ENCODE measurements around the gene MAML3. TPM values are rescaled to one million over a fixed set of nuclear protein-coding genes. Genes with fewer than 3 reads are reported as not detected.

Gene MAML3
- total RNA-seq, 1 donor from 2014 or later = 8.0 TPM

DNA sequence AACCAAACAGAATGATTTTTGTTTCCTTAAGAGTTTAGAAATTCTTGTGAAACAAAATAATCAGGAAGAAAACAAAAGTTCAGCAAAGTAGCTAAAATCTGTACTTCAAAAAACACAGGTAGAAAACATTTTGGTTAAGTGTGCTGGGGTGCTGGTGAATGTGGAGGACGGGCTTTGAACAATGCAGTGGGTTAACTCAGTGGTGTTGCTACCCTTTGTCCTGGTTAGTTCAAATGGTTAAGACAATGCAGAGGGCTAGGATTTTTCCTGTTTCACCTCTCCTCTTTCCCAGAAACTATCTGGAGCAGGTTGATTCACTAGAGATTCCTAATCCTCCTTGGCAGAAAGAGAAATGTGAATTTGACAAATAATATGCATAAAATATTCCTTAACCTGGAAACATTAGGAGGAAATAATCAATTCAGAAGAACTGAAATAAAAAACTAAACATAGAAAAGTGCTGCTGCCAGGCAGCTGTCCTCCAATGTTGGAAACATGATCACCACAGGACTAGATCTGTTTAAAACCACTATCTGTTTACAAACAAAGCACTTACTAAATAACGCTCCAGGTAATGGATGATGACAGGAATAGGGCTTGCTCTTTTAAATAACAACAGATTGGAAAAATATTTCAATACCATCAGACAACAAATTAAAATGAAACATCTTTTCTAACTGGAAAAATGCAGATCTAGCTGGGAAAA is 148.9 kb downstream of the MAML3 start:
- TF ChIP-seq, protein P1, sequence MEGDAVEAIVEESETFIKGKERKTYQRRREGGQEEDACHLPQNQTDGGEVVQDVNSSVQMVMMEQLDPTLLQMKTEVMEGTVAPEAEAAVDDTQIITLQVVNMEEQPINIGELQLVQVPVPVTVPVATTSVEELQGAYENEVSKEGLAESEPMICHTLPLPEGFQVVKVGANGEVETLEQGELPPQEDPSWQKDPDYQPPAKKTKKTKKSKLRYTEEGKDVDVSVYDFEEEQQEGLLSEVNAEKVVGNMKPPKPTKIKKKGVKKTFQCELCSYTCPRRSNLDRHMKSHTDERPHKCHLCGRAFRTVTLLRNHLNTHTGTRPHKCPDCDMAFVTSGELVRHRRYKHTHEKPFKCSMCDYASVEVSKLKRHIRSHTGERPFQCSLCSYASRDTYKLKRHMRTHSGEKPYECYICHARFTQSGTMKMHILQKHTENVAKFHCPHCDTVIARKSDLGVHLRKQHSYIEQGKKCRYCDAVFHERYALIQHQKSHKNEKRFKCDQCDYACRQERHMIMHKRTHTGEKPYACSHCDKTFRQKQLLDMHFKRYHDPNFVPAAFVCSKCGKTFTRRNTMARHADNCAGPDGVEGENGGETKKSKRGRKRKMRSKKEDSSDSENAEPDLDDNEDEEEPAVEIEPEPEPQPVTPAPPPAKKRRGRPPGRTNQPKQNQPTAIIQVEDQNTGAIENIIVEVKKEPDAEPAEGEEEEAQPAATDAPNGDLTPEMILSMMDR (IDR thresholded peaks at IDR 0.05) = no peak
- Mint-ChIP-seq H3K4me1 (ENCODE audit: unreplicated experiment) (peaks cover 20% of the 10 kb centered on the region), H3K9me3 (ENCODE audit: unreplicated experiment) (no peaks in the 10 kb centered on the region)

DNA sequence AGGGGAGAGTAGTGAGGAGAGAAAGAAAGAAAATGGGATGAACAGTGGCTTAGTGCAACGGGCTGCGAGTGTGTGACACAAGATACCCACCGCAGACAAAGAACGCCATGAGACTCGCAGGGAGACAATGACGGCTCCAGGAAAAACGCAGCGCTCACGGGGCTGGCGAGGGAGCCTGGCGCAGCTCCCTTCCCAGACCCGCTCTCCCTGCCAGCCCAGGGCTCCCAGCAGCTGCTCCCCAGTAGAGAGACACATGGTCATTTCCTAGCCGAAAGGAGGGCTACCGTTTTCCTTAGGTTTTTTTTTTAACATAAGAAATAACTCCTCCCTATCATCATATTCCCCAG is 149.5 kb downstream of the MAML3 start:
- peaks cover 20% of the 10 kb centered on the region for H3K4me1 Mint-ChIP-seq (ENCODE audit: unreplicated experiment)
- DNase-seq (ENCODE audit: extremely low spot score, unreplicated experiment) = no peak

More for the DNA sequence above, 148.9 kb downstream of the MAML3 start:
- peak overlapping the region; percentile 67 for H3K4me3 Mint-ChIP-seq (ENCODE audit: unreplicated experiment)
- no peaks in the 10 kb centered on the region for H3K27me3 Mint-ChIP-seq (ENCODE audit: unreplicated experiment)
- H3K27ac Mint-ChIP-seq (ENCODE audit: unreplicated experiment) = peak overlapping the region; percentile 65
- no peak for DNase-seq (ENCODE audit: extremely low spot score, unreplicated experiment)
- no peaks in the 10 kb centered on the region for H3K36me3 Mint-ChIP-seq (ENCODE audit: unreplicated experiment)

DNA sequence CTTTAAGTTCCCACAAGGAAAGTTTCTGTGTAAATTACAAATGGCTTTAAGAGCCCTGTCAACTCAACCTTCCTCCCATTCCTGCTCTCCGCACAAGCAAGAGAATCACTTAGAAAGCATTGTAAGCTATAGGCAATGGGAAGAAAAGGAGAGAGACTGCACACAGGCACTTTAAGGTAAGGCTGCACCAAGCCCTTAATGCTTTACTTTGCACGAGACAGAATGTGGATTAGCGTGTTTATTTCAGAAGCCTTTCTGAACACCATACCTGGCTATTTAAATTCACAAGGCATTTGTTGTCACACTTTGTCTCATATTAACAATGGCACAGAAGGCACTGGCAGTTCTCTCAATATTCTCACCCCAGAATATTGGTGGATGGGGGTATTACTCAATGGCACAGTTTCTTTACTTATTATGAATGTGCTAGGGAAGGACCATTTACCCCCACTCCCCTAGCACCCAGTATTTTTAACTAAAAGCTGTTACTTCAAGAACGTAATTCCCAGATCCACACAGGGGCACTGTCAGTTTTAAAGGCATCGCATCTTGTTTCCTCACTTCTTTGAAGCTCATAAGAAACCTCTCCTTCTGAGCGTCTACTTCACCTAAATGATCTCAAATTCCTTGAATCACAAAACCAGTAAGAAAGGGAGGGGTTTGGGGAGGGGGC is 150.0 kb downstream of the MAML3 start:
- H3K4me1 Mint-ChIP-seq (ENCODE audit: unreplicated experiment) = peaks cover 20% of the 10 kb centered on the region
- no peak for DNase-seq (ENCODE audit: extremely low spot score, unreplicated experiment)
- H3K4me3 Mint-ChIP-seq (ENCODE audit: unreplicated experiment) = peak overlapping the region; percentile 67

More for the DNA sequence above, 149.5 kb downstream of the MAML3 start:
- Mint-ChIP-seq H3K4me3 (ENCODE audit: unreplicated experiment) (peak overlapping the region; percentile 67), H3K9me3 (ENCODE audit: unreplicated experiment) (no peaks in the 10 kb centered on the region), H3K36me3 (ENCODE audit: unreplicated experiment) (no peaks in the 10 kb centered on the region), H3K27ac (ENCODE audit: unreplicated experiment) (peak overlapping the region; percentile 65), H3K27me3 (ENCODE audit: unreplicated experiment) (no peaks in the 10 kb centered on the region)
- TF ChIP-seq, protein P1 (IDR thresholded peaks at IDR 0.05) = no peak

DNA sequence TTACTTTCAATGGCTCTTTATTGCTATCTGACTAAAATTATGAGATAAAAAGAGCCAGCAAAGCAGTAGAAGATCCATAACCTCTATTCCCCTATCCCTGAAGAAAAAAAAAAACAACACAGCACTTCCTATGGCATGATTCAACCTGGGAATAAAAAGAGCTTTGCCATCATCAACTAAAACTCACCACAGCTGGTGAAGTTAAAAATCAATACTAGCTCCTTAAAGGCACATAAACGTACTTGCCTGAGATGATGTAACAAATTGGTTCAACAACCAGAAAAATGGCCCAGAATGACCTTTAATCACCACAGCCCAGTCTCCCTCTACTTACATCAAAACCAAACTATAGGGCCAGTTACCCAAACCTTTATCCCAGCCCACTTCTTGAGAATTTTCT is 153.8 kb downstream of the MAML3 start:
- Mint-ChIP-seq H3K4me3 (ENCODE audit: unreplicated experiment) (no peak overlapping the region), H3K36me3 (ENCODE audit: unreplicated experiment) (peaks cover 6% of the 10 kb centered on the region), H3K27ac (ENCODE audit: unreplicated experiment) (no peak overlapping the region), H3K4me1 (ENCODE audit: unreplicated experiment) (peaks cover 14% of the 10 kb centered on the region), H3K9me3 (ENCODE audit: unreplicated experiment) (peaks cover 6% of the 10 kb centered on the region), H3K27me3 (ENCODE audit: unreplicated experiment) (no peaks in the 10 kb centered on the region)
- TF ChIP-seq, protein P1 (IDR thresholded peaks at IDR 0.05) = no peak
- DNase-seq (ENCODE audit: extremely low spot score, unreplicated experiment) = no peak

More for the DNA sequence above, 150.0 kb downstream of the MAML3 start:
- Mint-ChIP-seq H3K36me3 (ENCODE audit: unreplicated experiment) (no peaks in the 10 kb centered on the region), H3K27ac (ENCODE audit: unreplicated experiment) (peak overlapping the region; percentile 65), H3K27me3 (ENCODE audit: unreplicated experiment) (no peaks in the 10 kb centered on the region), H3K9me3 (ENCODE audit: unreplicated experiment) (no peaks in the 10 kb centered on the region)
- TF ChIP-seq, protein P1 (IDR thresholded peaks at IDR 0.05) = no peak
